OCI-LY7 (cell line): ENCODE results near the gene ITM2C. TPM values are rescaled to one million over a fixed set of nuclear protein-coding genes. Genes with fewer than 3 reads are reported as not detected.

Experiments used
- BruUV-seq: library from RNA; stranded (reverse); fragments of 400-500 nt; replicated peaks from 2 replicates; lab custom pipeline; 2021; lab: Mats Ljungman, UMichigan
- CTCF ChIA-PET: fragments of 300-600 bp; sonication (Branson Sonifier 250); formaldehyde crosslinking; loops from one replicate; lab custom pipeline; 2022; ENCODE audit warnings: antibody characterized with exemption; ENCODE audit not compliant: unreplicated experiment; lab: Charles Lee
- POLR2A ChIA-PET: fragments of 300-600 bp; sonication (Branson Sonifier 250); formaldehyde crosslinking; loops from one replicate; lab custom pipeline; 2022; ENCODE audit warnings: antibody characterized with exemption; lab: Charles Lee
- DNase-seq: peaks from one replicate; pipeline ENCODE4 v3.0.0-alpha.2; 2015; ENCODE audit warnings: low spot score
- H2AFZ ChIP-seq: fragments of 200-600 bp; sonication (generic), shearing (Covaris generic); 2 replicates; pipeline ENCODE4 v1.6.1; 2014; ENCODE audit warnings: mild to moderate bottlenecking, antibody characterized with exemption, low read length, moderate library complexity
- H3K27ac ChIP-seq: fragments of 200-600 bp; sonication (generic); 2 replicates; pipeline ENCODE4 v1.5.1; 2014; ENCODE audit warnings: mixed run types, low read depth, mild to moderate bottlenecking, moderate library complexity, low read length, inconsistent platforms; ENCODE audit not compliant: poor library complexity, severe bottlenecking
- H3K36me3 ChIP-seq: fragments of 200-600 bp; sonication (generic); 2 replicates; pipeline ENCODE4 v1.6.1; 2014; ENCODE audit warnings: mild to moderate bottlenecking, antibody characterized with exemption, low read length, moderate library complexity, mixed read lengths; ENCODE audit not compliant: insufficient read depth
- H3K4me1 ChIP-seq: fragments of 200-600 bp; sonication (generic); 2 replicates; pipeline ENCODE4 v1.5.1; 2014; ENCODE audit warnings: mild to moderate bottlenecking, low read length; ENCODE audit not compliant: insufficient read depth, poor library complexity, severe bottlenecking
- H3K4me2 ChIP-seq: fragments of 200-600 bp; sonication (generic); 2 replicates; pipeline ENCODE4 v1.6.1; 2014; ENCODE audit warnings: mild to moderate bottlenecking, low read length
- H3K4me3 ChIP-seq: fragments of 200-600 bp; sonication (generic); 2 replicates; pipeline ENCODE4 v1.5.1; 2014; ENCODE audit warnings: mild to moderate bottlenecking, low read depth, low read length; ENCODE audit not compliant: poor library complexity, severe bottlenecking
- H3K79me2 ChIP-seq: fragments of 200-600 bp; sonication (generic); 2 replicates; pipeline ENCODE4 v1.6.1; 2016; ENCODE audit warnings: low read depth, mild to moderate bottlenecking, low read length, moderate library complexity, mixed read lengths; ENCODE audit not compliant: insufficient read depth
- H3K9me2 ChIP-seq: fragments of 200-600 bp; sonication (generic); 2 replicates; pipeline ENCODE4 v1.6.1; 2016; ENCODE audit warnings: mild to moderate bottlenecking, low read length, mixed read lengths; ENCODE audit not compliant: insufficient read depth
- H3K9me3 ChIP-seq: fragments of 200-600 bp; sonication (generic); 2 replicates; pipeline ENCODE4 v1.6.1; 2014; ENCODE audit warnings: mild to moderate bottlenecking, mixed run types, low read length, mixed read lengths
- H4K20me1 ChIP-seq: fragments of 200-600 bp; sonication (generic); 2 replicates; pipeline ENCODE4 v1.6.1; 2014; ENCODE audit warnings: mild to moderate bottlenecking, antibody characterized with exemption, low read length, moderate library complexity, mixed read lengths; ENCODE audit not compliant: insufficient read depth
- CTCF ChIP-seq: fragments of 200-600 bp; sonication (generic); conservative IDR thresholded peaks from 2 replicates; pipeline ENCODE4 v1.5.1; 2014; ENCODE audit warnings: mild to moderate bottlenecking, antibody characterized with exemption, low read length, moderate library complexity, mixed read lengths
- EZH2phosphoT487 ChIP-seq: fragments of 200-600 bp; sonication (generic); IDR thresholded peaks from 2 replicates; pipeline ENCODE4 v1.6.1; 2018; ENCODE audit warnings: low read depth, borderline replicate concordance, mild to moderate bottlenecking, mixed run types, antibody characterized with exemption, low read length, moderate library complexity, mixed read lengths
- intact Hi-C: fragments of 100-400 bp; cut with micrococcal nuclease; formaldehyde crosslinking; loops from one replicate; pipeline ENCODE4 v1.10.0; 2022; ENCODE audit not compliant: unreplicated experiment
- total RNA-seq, 2 experiments: library from RNA; depleted of rRNA in 1 of 2; stranded (reverse); fragments of >200 nt in 1 of 2; shearing (Covaris generic) in 1 of 2; gene quantifications; 2 replicates each; pipeline ENCODE4 v1.2.3, GENCODE V29; 2014 to 2022

Gene ITM2C
- total RNA-seq, 2 experiments from 2014 or later: not detected

GRCh38 chr2:230881840-230882239, 17.1 kb downstream of the ITM2C start:
- H2AFZ ChIP-seq: no peak overlapping the region
- no peaks in the 10 kb centered on the region for H3K79me2 ChIP-seq
- CTCF ChIA-PET: no interaction called here
- no peak overlapping the region for H3K4me3 ChIP-seq
- POLR2A ChIA-PET: interaction anchor here (1.0 kb wide), 1 partner anchor 37 kb away, joined by 3 read pairs; no protein-coding TSS in a partner anchor
- DNase-seq: no peak
- H3K4me2 ChIP-seq: no peak overlapping the region
- H4K20me1 ChIP-seq: no peaks in the 10 kb centered on the region
- no TSS peak for BruUV-seq
- TF ChIP-seq EZH2phosphoT487 (no peak), CTCF (no peak)
- no peak overlapping the region for H3K27ac ChIP-seq
- no peaks in the 10 kb centered on the region for H3K36me3 ChIP-seq
- no peaks in the 10 kb centered on the region for H3K9me3 ChIP-seq
- H3K4me1 ChIP-seq: no peaks in the 10 kb centered on the region
- H3K9me2 ChIP-seq: no peaks in the 10 kb centered on the region
- intact Hi-C loops: no loop called here

DNA sequence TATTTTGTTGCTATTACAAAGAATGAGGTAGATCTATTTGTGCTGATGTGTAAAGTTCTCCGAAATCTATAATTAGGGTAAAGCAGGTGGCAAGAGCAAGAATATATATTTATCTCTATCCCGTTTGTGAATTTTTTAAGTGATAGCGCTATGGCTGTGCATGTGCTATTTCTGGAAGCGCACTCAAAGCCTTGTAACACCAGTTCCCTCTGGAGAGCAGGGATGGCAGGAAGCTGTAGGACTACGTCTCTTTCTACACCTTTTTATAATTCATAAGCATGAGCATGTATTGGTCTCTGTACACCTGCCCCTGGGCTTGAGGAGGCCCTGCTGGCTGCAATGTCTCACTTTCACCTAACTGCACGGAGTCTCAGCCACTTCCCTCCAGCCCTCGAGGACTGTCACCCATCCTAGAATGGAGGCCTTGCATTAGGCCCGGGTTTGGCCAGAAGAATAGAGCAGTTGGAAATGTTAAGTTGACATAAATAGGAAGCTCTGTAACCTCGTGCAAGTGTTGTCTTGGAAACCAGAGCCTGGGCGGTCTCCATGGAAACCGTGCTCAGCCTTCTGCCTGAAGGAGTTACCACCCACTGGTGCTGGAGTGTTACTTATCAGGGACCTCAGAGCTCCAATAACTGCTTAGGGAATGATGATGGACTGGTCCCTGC, 20.9 kb downstream of the ITM2C start:
- H3K9me2 ChIP-seq: no peaks in the 10 kb centered on the region
- no peaks in the 10 kb centered on the region for H3K9me3 ChIP-seq
- H3K79me2 ChIP-seq: no peaks in the 10 kb centered on the region
- H3K27ac ChIP-seq: no peak overlapping the region
- DNase-seq: no peak
- intact Hi-C loops: no loop called here
- H3K4me3 ChIP-seq: no peak overlapping the region
- no peaks in the 10 kb centered on the region for H3K4me1 ChIP-seq
- no TSS peak for BruUV-seq
- no peak overlapping the region for H3K4me2 ChIP-seq
- no peaks in the 10 kb centered on the region for H4K20me1 ChIP-seq
- no peak overlapping the region for H2AFZ ChIP-seq
- ChIA-PET CTCF (no interaction called here), POLR2A (no interaction called here)
- TF ChIP-seq EZH2phosphoT487: no peak
- H3K36me3 ChIP-seq: no peaks in the 10 kb centered on the region

GRCh38 chr2:230886206-230886605, 21.5 kb downstream of the ITM2C start:
- Histone ChIP-seq H3K9me2 (no peaks in the 10 kb centered on the region), H3K36me3 (no peaks in the 10 kb centered on the region), H2AFZ (no peak overlapping the region), H3K9me3 (no peaks in the 10 kb centered on the region), H3K4me2 (no peak overlapping the region), H3K4me3 (no peak overlapping the region), H3K27ac (no peak overlapping the region), H3K79me2 (no peaks in the 10 kb centered on the region), H4K20me1 (no peaks in the 10 kb centered on the region), H3K4me1 (no peaks in the 10 kb centered on the region)
- intact Hi-C loops: no loop called here
- BruUV-seq: no TSS peak
- POLR2A ChIA-PET: no interaction called here
- CTCF ChIA-PET: no interaction called here
- TF ChIP-seq CTCF (no peak), EZH2phosphoT487 (no peak)
- DNase-seq: no peak
